ENCODE measurements around the gene STX4.

STX4 gene

DNA sequence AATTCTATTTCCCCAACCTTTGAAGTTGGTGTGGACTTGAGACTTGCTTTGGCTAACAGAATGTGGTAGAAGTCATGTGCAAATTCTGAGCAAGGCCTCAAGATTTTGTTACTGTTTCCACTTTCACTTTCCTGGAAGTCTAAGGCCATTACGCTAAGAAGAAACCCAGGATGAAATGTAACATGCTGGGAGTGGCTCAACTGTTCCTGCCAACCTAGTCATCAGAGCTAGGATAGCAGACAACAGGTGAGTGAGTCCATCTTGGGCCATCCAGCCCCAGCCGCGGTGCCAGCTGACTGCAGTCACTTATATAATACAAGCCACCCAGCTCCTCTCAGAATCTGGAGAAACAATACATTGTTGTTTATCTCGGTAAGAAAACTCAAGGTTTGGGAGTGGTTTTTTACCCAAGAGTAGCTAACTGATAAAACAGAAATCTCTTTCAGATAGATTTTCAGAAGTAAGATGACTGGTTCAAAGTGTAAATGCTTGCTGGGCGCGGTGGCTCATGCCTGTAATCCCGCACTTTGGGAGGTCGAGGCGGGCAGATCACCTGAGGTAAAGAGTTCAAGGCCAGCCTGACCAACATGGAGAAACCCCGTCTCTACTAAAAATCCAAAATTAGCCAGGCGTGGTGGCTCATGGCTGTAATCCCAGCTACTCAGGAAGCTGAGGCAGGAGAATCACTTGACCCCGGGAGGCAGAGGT, 10.7 kb upstream of the STX4 start:
- no peak for DNase-seq (ENCODE audit: low spot score)

GRCh38 chr16:31023252-31023602, 10.1 kb upstream of the STX4 start:
- no peak for DNase-seq (ENCODE audit: low spot score)

GRCh38 chr16:31023627-31024226, 9.6 kb upstream of the STX4 start:
- DNase-seq (ENCODE audit: low spot score), result no peak

DNA sequence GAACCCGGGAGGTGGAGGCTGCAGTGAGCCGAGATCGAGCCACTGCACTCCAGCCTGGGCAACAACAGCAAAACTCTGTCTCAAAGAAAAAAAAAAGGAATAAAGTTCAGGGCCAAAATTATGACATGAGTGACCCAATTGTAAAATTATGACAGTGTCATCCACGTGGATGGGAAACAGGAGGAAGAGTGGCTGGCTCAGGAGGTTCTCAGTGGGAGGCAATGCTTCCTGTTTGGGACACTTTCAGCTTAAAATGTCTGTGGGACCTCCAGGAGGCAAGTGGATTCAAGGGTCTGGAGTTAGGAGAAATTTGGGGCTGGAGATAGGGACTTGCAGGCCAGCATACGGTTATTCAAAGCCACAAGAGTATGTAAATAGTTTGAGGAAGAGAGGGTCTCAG, 8.0 kb upstream of the STX4 start:
- no peak for DNase-seq (ENCODE audit: low spot score)

DNA sequence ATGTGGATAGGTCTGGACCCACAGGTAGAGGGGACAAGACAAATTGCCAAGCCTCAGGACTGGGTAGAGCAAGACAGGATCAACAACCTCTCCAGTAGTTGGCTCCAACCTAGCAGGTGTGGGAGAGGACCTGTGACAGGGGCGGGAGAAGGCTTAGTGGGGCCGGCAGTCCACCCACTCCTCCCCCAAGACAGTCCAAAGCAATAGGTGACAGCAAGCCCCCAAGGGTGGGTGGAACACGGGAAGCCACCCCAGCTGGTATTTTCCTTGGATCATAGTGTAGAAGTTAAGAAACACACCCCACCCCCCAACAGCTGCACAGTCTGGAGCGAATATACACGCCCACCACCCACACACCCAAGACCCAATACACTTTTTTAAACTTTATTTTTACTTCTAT, 4.1 kb upstream of the STX4 start:
- no peak for DNase-seq (ENCODE audit: low spot score)

DNA sequence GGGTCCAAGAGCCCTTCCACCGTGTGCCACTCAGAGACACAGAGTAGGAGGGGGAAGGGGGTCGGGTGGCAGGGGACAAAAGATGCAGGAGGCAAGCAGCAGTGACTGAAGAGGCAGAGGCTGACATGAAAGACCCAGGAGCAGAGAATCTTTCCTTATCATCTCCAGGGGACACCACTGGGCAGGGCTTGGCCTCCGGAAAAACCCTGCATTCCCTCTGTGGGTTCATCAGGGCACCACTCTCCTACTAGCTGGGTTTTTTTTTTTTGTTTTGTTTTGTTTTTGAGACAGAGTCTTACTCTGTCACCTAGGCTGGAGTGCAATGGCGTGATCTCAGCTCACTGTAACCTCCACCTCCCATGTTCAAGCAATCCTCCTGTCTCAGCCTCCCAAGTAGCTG, 2.1 kb upstream of the STX4 start:
- no peak for DNase-seq (ENCODE audit: low spot score)

DNA sequence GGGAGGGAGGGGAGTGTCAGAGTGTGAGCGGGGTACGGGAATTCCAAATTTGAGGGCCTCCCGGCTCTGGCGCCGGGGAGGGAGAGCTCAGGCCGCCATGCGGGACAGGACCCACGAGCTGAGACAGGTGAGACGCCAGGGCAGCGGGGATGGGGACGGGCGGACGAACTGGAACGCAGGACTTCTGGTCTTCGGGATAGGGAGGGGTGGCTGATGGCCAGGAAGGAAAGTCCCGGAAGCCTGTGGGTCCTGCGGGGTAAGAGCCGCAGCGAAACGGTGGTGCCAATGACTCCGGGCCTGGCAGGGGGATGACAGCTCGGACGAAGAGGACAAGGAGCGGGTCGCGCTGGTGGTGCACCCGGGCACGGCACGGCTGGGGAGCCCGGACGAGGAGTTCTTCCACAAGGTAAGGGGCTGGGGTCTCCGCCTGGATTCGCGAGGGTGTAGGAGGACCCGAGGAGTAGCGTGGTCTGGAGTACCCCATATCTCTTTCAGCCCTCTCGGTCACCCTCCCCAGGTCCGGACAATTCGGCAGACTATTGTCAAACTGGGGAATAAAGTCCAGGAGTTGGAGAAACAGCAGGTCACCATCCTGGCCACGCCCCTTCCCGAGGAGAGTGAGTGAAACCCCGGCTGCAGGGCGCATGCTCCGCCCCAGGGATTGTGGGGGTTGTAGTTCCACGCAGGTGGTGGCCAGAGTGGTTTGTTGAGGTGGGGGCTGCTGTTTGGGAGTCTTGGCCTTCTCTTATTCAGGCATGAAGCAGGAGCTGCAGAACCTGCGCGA, 543 bp downstream of the STX4 start:
- DNase-seq (ENCODE audit: low spot score), result peak; percentile 70

GRCh38 chr16:31036691-31037090, 3.3 kb downstream of the STX4 start:
- DNase-seq (ENCODE audit: low spot score), result no peak

DNA sequence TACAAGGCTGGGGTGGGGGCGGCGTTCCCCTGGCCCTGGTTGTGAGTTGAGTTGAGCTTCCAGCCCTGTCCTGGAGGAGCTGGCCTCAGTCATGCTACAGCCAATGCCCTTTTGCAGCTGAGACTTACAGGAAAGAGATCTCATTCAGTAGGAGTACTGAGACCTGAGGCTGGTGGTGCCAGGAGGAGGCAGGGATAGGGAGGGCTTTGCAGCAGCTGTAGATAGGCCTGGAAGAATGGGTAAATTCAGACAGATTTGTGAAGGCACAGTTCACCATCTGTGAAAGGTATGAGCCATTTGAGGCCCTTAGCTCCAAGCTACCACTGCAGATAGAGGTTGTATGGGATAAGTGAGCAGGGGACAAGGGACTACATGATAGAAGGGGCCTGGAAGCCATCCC, 5.6 kb downstream of the STX4 start:
- no peak for DNase-seq (ENCODE audit: low spot score)

GRCh38 chr16:31042866-31043265, 9.5 kb downstream of the STX4 start:
- DNase-seq (ENCODE audit: low spot score), result no peak

GRCh38 chr16:31043352-31043751, 10.0 kb downstream of the STX4 start:
- no peak for DNase-seq (ENCODE audit: low spot score)

DNA sequence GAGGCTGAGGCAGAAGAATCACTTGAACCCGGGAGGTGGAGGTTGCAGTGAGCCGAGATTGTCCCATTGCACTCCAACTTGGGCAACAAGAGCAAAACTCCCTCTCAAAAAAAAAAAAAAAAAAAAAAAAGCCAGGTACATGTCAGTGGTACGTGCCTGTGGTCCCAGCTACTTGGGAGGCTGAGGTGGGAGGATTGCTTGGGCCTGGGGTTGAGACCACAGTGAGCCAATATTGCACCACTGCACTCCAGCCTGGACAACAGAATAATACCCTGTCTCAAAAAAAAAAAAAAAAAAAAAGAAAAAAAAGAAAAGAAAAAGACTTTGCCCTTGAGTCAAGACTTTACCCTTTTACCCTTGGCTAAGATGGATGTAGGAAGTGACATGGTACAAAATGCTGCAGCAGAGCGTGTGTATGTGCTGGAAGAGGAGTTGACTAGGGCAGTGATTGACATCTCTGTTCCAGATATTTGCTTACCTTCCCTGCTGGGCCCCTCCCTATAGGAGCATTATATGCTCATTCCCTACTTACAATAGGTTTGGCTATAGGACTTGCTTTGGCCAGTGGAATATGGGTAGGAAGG, 10.6 kb downstream of the STX4 start:
- no peak for DNase-seq (ENCODE audit: low spot score)

GRCh38 chr16:31050280-31051030, 17.1 kb downstream of the STX4 start:
- DNase-seq (ENCODE audit: low spot score), result no peak

DNA sequence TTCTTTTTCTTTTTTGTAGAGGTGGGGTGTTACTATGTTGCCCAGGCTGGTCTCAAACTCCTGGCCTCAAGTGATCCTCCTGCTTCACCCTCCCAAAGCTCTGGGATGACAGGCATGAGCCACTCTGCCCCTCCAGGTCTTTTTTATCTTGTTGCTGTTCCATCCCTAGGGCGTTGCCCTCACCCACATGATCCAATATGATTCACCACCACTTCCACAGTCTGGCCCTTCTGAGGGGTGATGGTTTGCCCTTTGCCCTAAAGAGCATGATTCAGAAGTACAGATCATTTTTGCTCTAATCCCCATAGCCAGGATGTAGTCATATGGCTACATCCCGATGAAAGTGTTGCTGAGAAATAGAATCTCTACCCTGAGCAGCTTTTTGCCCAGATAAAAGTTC, 18.8 kb downstream of the STX4 start:
- DNase-seq (ENCODE audit: low spot score), result peak; percentile 93

DNA sequence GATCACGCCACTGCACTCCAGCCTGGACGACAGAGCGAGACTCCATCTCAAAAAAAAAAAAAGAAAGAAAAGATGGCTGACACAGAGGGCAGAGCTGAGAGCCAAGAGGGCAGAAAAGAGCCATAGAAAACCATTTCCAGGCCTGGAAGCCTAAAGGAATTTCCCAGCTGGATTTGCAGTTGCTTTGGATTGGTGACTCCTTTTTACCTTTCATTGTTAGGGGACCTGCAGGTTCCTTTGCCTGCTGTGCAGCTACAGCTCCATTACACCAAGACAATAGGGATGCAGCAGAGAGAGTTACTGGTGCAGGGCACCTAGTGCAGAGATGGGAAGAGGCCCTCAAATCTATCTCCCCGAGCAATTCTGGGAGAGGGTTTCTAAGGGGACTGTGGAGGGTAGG, 22.3 kb downstream of the STX4 start:
- DNase-seq (ENCODE audit: low spot score), result no peak

DNA sequence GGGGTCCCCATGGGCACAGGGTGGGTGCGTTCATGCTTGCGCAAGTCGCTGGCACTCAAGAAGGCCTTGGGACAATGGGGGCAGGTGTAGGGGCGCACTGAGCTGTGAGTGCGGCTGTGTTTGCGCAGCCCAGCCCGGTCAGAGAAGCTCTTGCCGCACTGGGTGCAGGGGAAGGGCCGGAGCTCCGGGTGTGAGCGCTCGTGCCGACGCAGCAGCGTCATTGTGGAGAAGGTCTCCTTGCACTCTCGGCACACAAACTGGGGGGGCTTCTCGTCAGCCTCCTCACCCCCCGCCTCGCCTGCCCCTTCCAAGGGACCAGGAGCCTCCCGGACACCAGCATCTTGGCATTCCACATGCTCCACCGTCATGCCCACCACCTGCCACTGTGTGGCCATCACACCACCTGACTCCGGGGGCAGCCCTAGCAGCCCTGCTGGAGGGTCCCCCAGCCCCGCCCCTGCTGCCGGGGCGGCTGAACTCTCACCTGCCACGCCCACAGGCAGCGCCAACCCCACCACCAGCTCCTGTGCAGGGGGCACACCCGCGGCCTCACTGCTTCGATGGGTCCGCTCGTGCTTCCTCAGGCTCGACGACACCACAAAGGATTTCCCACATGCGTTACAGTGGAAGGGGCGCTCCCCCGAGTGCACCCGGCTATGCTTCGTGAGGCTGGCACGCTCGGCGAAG, 27.9 kb downstream of the STX4 start:
- no peak for DNase-seq (ENCODE audit: low spot score)

GRCh38 chr16:31061813-31062440, 28.6 kb downstream of the STX4 start:
- DNase-seq (ENCODE audit: low spot score), result no peak

GRCh38 chr16:31063495-31063842, 30.1 kb downstream of the STX4 start:
- no peak for DNase-seq (ENCODE audit: low spot score)

- no peak for DNase-seq (ENCODE audit: low spot score)
Observed at GRCh38 chr16:31063843-31064611, 30.7 kb downstream of the STX4 start.

DNA sequence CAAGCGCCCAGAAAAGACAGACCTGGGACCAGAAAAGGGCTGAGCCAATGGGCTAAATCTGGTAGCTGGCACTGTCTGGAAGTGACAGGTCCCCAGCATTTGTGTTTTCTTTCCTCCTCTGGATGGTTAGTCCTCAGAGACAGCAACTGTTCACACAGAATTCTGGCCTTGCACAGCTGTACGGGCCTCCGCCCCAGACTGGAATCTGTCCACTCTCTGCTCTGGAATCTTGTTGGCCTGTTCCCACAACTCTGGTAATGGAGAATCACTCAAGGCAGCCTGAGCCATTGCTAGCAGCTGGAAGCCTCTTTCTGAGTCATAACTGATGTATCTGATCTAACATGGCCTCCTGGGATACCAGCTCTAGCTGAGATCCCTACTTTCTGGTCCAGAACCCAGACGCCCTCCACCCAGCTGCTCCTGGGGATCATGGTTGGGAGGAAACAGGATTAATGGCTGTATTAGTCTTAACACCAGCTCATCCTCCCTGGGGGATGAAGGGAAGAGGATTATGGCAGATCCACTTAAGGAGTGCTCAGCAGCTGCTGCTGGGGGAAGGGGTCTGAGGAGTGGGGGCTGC, 31.6 kb downstream of the STX4 start:
- peak; percentile 44 for DNase-seq (ENCODE audit: low spot score)
